ENCODE measurements around the gene SLC6A17. TPM values are rescaled to one million over a fixed set of nuclear protein-coding genes. Genes with fewer than 3 reads are reported as not detected.

SLC6A17 gene
- total RNA-seq, 1 donor from 2014 or later, result 0.14 TPM

DNA sequence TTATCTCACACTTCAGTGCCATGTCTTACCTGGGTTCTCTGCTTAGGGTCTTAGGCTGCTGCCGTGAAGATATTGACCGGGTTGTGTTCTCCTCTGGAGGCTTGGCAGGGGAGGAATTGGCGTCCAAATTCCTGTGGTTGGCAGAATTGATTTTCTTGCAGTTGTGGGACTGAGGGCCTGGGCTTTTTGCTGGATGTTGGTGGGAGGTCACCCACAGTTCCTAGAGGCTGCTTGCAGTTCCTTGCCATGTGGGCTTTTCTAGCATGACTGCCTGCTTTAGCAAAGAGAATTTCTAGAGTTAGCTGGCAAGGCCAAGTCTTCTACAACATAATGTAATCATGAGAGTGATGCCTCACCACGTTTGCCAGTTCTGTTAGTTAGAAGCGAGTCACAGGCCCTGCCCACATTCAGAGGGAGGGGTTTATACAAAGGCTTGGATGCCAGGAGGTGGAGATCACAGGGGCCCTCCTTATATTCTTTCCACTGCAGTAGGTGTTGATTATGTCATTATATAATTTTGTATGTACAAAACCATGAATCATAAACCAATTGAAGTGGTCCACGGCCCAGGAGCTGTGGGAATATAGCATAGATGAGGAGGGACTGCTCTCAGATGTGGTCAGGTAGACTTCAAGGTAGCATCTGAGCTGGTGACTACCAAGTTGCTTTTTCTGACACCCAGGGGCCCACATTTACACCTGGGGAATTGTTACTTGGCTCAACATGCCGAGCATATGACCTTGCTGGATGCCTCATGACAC lies 31.5 kb upstream of the SLC6A17 start:
- Mint-ChIP-seq H3K27ac (ENCODE audit: unreplicated experiment) (no peak overlapping the region), H3K4me1 (peaks cover 15% of the 10 kb centered on the region)

DNA sequence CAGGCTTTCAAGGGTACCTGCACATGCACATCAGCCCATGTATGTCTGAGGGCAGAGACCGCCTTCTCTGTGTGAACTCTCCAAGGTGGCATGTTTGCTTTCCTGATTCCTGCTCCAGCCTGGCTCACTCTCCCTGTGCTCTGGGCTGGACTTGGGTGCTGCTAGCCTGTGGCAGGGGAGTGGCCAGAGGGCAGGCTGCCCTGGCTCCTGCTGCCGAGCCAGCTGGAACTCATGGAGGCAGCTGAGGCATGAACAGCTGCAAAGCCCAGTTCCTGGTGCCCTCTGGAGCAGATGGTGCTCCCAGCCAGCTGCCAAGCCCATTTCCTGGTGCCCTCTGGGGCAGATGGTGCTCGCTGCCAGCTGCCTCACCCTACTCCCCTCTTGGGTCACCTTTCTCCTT lies 30.5 kb upstream of the SLC6A17 start:
- H3K36me3 Mint-ChIP-seq (ENCODE audit: low read depth), result peaks cover 3% of the 10 kb centered on the region
- H3K4me3 Mint-ChIP-seq, result no peak overlapping the region
- peaks cover 13% of the 10 kb centered on the region for H3K9me3 Mint-ChIP-seq
- peaks cover 13% of the 10 kb centered on the region for H3K27me3 Mint-ChIP-seq (ENCODE audit: low read depth)
- no peak for DNase-seq (ENCODE audit: low read depth, low spot score)
- H3K4me1 Mint-ChIP-seq, result peaks cover 8% of the 10 kb centered on the region
- TF ChIP-seq, protein P1, sequence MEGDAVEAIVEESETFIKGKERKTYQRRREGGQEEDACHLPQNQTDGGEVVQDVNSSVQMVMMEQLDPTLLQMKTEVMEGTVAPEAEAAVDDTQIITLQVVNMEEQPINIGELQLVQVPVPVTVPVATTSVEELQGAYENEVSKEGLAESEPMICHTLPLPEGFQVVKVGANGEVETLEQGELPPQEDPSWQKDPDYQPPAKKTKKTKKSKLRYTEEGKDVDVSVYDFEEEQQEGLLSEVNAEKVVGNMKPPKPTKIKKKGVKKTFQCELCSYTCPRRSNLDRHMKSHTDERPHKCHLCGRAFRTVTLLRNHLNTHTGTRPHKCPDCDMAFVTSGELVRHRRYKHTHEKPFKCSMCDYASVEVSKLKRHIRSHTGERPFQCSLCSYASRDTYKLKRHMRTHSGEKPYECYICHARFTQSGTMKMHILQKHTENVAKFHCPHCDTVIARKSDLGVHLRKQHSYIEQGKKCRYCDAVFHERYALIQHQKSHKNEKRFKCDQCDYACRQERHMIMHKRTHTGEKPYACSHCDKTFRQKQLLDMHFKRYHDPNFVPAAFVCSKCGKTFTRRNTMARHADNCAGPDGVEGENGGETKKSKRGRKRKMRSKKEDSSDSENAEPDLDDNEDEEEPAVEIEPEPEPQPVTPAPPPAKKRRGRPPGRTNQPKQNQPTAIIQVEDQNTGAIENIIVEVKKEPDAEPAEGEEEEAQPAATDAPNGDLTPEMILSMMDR (conservative IDR thresholded peaks at IDR 0.05), result no peak
- no peak overlapping the region for H3K27ac Mint-ChIP-seq (ENCODE audit: unreplicated experiment)

More for the DNA sequence above, 31.5 kb upstream of the SLC6A17 start:
- DNase-seq (ENCODE audit: low read depth, low spot score), result no peak
- H3K36me3 Mint-ChIP-seq (ENCODE audit: low read depth), result peaks cover 3% of the 10 kb centered on the region
- H3K9me3 Mint-ChIP-seq, result peaks cover 9% of the 10 kb centered on the region
- no peak overlapping the region for H3K4me3 Mint-ChIP-seq
- H3K27me3 Mint-ChIP-seq (ENCODE audit: low read depth), result peaks cover 14% of the 10 kb centered on the region
- TF ChIP-seq, protein P1 (conservative IDR thresholded peaks at IDR 0.05), result no peak

DNA sequence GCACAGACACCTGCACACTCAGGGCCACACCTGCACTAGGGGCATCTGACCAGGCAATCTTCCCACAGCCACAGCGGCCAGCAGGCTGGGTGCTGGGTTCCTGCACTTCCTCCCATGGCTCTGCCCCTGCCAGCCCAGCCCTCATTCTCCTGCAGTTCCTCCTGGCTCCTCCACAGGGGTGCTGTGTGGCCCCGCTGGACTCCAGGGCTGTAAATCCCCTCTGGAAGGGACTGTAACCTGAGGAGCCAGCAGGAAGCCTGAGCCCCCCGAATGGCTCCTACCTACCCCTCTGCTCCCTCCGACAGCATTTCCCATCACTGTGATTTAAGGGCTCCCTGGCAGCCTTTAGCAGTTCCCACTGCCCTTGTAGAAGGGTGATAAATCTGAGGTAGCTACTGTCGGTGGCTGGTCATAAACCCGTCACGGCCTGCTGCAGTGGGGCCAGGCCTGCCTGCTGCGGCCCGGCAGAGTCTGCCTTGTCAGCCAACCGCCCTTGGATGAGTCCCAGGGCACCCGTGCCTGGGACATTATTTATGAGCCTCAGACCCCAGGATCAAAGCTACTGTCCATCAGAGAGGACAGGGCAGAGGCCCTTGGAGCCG lies 29.2 kb upstream of the SLC6A17 start:
- no peak for DNase-seq (ENCODE audit: low read depth, low spot score)
- no peak overlapping the region for H3K27ac Mint-ChIP-seq (ENCODE audit: unreplicated experiment)
- peaks cover 3% of the 10 kb centered on the region for H3K36me3 Mint-ChIP-seq (ENCODE audit: low read depth)
- H3K4me3 Mint-ChIP-seq, result no peak overlapping the region
- peaks cover 18% of the 10 kb centered on the region for H3K27me3 Mint-ChIP-seq (ENCODE audit: low read depth)
- H3K4me1 Mint-ChIP-seq, result peaks cover 6% of the 10 kb centered on the region
- TF ChIP-seq, protein P1 (conservative IDR thresholded peaks at IDR 0.05), result no peak
- H3K9me3 Mint-ChIP-seq, result peaks cover 13% of the 10 kb centered on the region

DNA sequence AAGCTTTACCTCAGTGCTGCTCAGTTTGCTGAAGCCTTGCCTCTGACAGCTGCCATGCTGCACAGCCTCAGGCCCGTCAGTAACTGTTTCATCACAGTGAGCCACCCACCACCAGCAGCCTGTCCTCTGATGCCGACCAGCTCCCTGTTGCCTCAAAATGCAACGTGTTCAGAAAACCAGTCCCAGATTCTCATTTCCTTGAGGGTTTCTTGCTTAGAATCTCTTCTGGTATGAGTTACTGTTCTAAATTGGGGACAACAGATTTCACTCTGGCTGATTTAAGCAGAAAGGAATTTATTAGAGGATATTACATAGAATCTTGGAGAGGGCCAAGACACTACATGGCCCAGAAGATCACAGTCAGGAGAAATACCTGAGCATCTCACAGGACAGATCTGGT lies 27.1 kb upstream of the SLC6A17 start:
- DNase-seq (ENCODE audit: low read depth, low spot score), result no peak
- H3K4me3 Mint-ChIP-seq, result no peak overlapping the region
- no peak overlapping the region for H3K27ac Mint-ChIP-seq (ENCODE audit: unreplicated experiment)
- peaks cover 13% of the 10 kb centered on the region for H3K9me3 Mint-ChIP-seq
- peaks cover 3% of the 10 kb centered on the region for H3K36me3 Mint-ChIP-seq (ENCODE audit: low read depth)
- no peaks in the 10 kb centered on the region for H3K4me1 Mint-ChIP-seq
- TF ChIP-seq, protein P1 (conservative IDR thresholded peaks at IDR 0.05), result no peak
- peaks cover 21% of the 10 kb centered on the region for H3K27me3 Mint-ChIP-seq (ENCODE audit: low read depth)

DNA sequence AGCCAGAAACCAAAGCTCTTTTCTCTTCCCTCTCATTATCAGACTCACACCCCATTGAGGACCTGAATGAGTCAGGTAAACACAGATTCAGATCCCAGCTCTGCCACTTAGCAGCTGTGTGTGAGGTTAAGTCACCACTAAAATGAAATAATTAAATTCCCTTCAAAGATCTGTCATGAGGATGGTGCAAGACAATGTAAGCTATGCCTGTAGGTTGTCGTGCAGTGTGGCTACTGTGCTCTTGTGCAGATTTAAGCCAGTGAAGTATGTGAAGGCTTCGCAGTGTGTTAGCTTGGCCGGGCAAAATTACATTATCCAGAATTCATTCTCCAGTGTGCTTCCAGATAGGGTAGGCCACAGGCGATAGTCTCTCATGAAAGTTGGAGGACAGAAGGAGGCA lies 24.5 kb upstream of the SLC6A17 start:
- Mint-ChIP-seq H3K9me3 (peaks cover 10% of the 10 kb centered on the region), H3K4me1 (no peaks in the 10 kb centered on the region), H3K27ac (ENCODE audit: unreplicated experiment) (no peak overlapping the region), H3K4me3 (no peak overlapping the region), H3K36me3 (ENCODE audit: low read depth) (no peaks in the 10 kb centered on the region), H3K27me3 (ENCODE audit: low read depth) (peaks cover 39% of the 10 kb centered on the region)
- no peak for DNase-seq (ENCODE audit: low read depth, low spot score)
- TF ChIP-seq, protein P1 (conservative IDR thresholded peaks at IDR 0.05), result no peak

Measured in neural crest cell (in vitro differentiated cells).